Left cardiac atrium (tissue), 4 donors: ENCODE measurements around the gene TOLLIP. TPM values are rescaled to one million over a fixed set of nuclear protein-coding genes. Genes with fewer than 3 reads are reported as not detected.

Experiments
- ATAC-seq, 2 donors: fragments of 200-7000 bp; cut with Tn5 transposase; one replicate each; pipeline ENCODE4 v1.9.1; 2020; ENCODE audit warnings: mild to moderate bottlenecking in 2 of 2, moderate library complexity in 2 of 2
- DNase-seq: peaks from one replicate; pipeline ENCODE4 v3.0.0-alpha.2; 2020
- intact Hi-C, 2 donors: fragments of 100-400 bp; cut with DNase I; formaldehyde crosslinking; loops; one replicate each; pipeline versions ENCODE4 v1.14.1 to v1.15.1; 2022 to 2023
- total RNA-seq, 2 donors: library from RNA; stranded (reverse); fragmentation: NEBNext Ultra II Directional; extraction: Animal tissue kit (Norgen Biotek cat#: 25700); gene quantifications; one replicate each; pipeline ENCODE4 v1.2.1, GENCODE V29; 2021
- donor health status: DM: no; HTN: yes; CAD: no.
- donor health status: DM: no; HTN: yes; CAD: no; lungs with severe emphysema.
- donor health status: DM: yes; HTN: yes; CAD: no.
- donor health status: Dilated cardiomyopathy.

TOLLIP gene
- total RNA-seq, 2 donors from 2014 or later, result 43.4 to 50.8 TPM

- ATAC-seq (no peak), DNase-seq (no peak)
- intact Hi-C loops, result no loop called here
Observed at GRCh38 chr11:1241706-1242105, 67.7 kb downstream of the TOLLIP start.

- intact Hi-C loops, result no loop called here
- ATAC-seq (no peak), DNase-seq (no peak)
Observed at GRCh38 chr11:1240771-1241170, 68.7 kb downstream of the TOLLIP start.

GRCh38 chr11:1239596-1240205 lies 69.7 kb downstream of the TOLLIP start:
- DNase-seq, result no peak
- no peak for ATAC-seq

GRCh38 chr11:1238767-1239595 lies 70.5 kb downstream of the TOLLIP start:
- intact Hi-C loops, result no loop called here
- ATAC-seq (no peak), DNase-seq (no peak)

More at GRCh38 chr11:1239596-1240205, 69.7 kb downstream of the TOLLIP start:
- intact Hi-C loops, result no loop called here

- ATAC-seq (no peak), DNase-seq (no peak)
- intact Hi-C loops, result no loop called here
Observed at GRCh38 chr11:1237851-1238250, 71.6 kb downstream of the TOLLIP start.

- peak; percentile 18 for DNase-seq
- no peak for ATAC-seq
- intact Hi-C loops, result no loop called here
Observed at GRCh38 chr11:1237128-1237580, 72.3 kb downstream of the TOLLIP start.

- intact Hi-C loops, result no loop called here
- DNase-seq (peak; percentile 8), ATAC-seq (no peak)
Observed at GRCh38 chr11:1236316-1237127, 72.9 kb downstream of the TOLLIP start.

- no peak for ATAC-seq
- DNase-seq, result peak; percentile 5
- intact Hi-C loops, result no loop called here
Observed at GRCh38 chr11:1235901-1236315, 73.5 kb downstream of the TOLLIP start.

GRCh38 chr11:1235306-1235900 lies 74.0 kb downstream of the TOLLIP start:
- no peak for ATAC-seq
- intact Hi-C loops, result no loop called here
- peak; percentile 19 for DNase-seq

GRCh38 chr11:1234771-1235305 lies 74.6 kb downstream of the TOLLIP start:
- DNase-seq (peak; percentile 13), ATAC-seq (no peak)
- intact Hi-C loops, result no loop called here

- intact Hi-C loops, result no loop called here
- DNase-seq (peak; percentile 20), ATAC-seq (no peak)
Observed at GRCh38 chr11:1234054-1234720, 75.2 kb downstream of the TOLLIP start.

GRCh38 chr11:1233351-1234053 lies 75.9 kb downstream of the TOLLIP start:
- intact Hi-C loops, result no loop called here
- ATAC-seq (no peak), DNase-seq (peak; percentile 11)

- ATAC-seq (no peak), DNase-seq (peak; percentile 18)
- intact Hi-C loops, result no loop called here
Observed at GRCh38 chr11:1232883-1233321, 76.5 kb downstream of the TOLLIP start.

- intact Hi-C loops, result no loop called here
- no peak for ATAC-seq
- peak; percentile 17 for DNase-seq
Observed at GRCh38 chr11:1232021-1232882, 77.2 kb downstream of the TOLLIP start.

GRCh38 chr11:1231396-1232020 lies 77.9 kb downstream of the TOLLIP start:
- no peak for ATAC-seq
- peak; percentile 18 for DNase-seq
- intact Hi-C loops, result no loop called here
